ENCODE results near the gene ACAN.

The ACAN gene

GRCh38 chr15:88838667-88839066 is 35.4 kb downstream of the ACAN start:
- H3K4me3 ChIP-seq (ENCODE audit: low read depth, low read length) = no peak overlapping the region
- no peak for TF ChIP-seq CTCF (IDR thresholded peaks at IDR 0.05; ENCODE audit: borderline replicate concordance, insufficient read depth, low read depth, low read length)

GRCh38 chr15:88839146-88839545 is 35.9 kb downstream of the ACAN start:
- no peak for TF ChIP-seq CTCF (IDR thresholded peaks at IDR 0.05; ENCODE audit: borderline replicate concordance, insufficient read depth, low read depth, low read length)
- no peak overlapping the region for H3K4me3 ChIP-seq (ENCODE audit: low read depth, low read length)

- no peak for TF ChIP-seq CTCF (IDR thresholded peaks at IDR 0.05; ENCODE audit: borderline replicate concordance, insufficient read depth, low read depth, low read length)
- H3K4me3 ChIP-seq (ENCODE audit: low read depth, low read length) = no peak overlapping the region
Measured at GRCh38 chr15:88839961-88840360, 36.7 kb downstream of the ACAN start.

GRCh38 chr15:88841236-88841635 is 38.0 kb downstream of the ACAN start:
- no peak overlapping the region for H3K4me3 ChIP-seq (ENCODE audit: low read depth, low read length)
- TF ChIP-seq CTCF (IDR thresholded peaks at IDR 0.05; ENCODE audit: borderline replicate concordance, insufficient read depth, low read depth, low read length) = no peak

- H3K4me3 ChIP-seq (ENCODE audit: low read depth, low read length) = no peak overlapping the region
- no peak for TF ChIP-seq CTCF (IDR thresholded peaks at IDR 0.05; ENCODE audit: borderline replicate concordance, insufficient read depth, low read depth, low read length)
Measured at GRCh38 chr15:88842156-88842555, 38.9 kb downstream of the ACAN start.

- TF ChIP-seq CTCF (IDR thresholded peaks at IDR 0.05; ENCODE audit: borderline replicate concordance, insufficient read depth, low read depth, low read length) = no peak
- no peak overlapping the region for H3K4me3 ChIP-seq (ENCODE audit: low read depth, low read length)
Measured at GRCh38 chr15:88843334-88843733, 40.1 kb downstream of the ACAN start.

- no peak overlapping the region for H3K4me3 ChIP-seq (ENCODE audit: low read depth, low read length)
- no peak for TF ChIP-seq CTCF (IDR thresholded peaks at IDR 0.05; ENCODE audit: borderline replicate concordance, insufficient read depth, low read depth, low read length)
Measured at GRCh38 chr15:88844749-88845386, 41.6 kb downstream of the ACAN start.
